Prostate gland (tissue), 2 donors: Measurements from ENCODE around the gene ROR1. TPM values are rescaled to one million over a fixed set of nuclear protein-coding genes. Genes with fewer than 3 reads are reported as not detected.

ENCODE experiments used
- DNase-seq: peaks from one replicate; pipeline ENCODE4 v3.0.0-alpha.2; 2019; ENCODE audit warnings: low spot score
- H3K27ac ChIP-seq, 2 donors: fragments of 200-600 bp; sonication (generic); 2 replicates each; pipeline ENCODE4 v1.5.1; 2017 to 2019
- H3K27me3 ChIP-seq: fragments of 200-600 bp; sonication (generic); replicated peaks from 2 replicates; pipeline ENCODE4 v1.5.1; 2019; ENCODE audit not compliant: insufficient read depth
- H3K36me3 ChIP-seq, 2 donors: fragments of 200-600 bp; sonication (generic); 1 replicate in 1 of 2; 2 replicates in 1 of 2; pipeline versions ENCODE4 v1.5.1 to v1.8.1; 2017 to 2019
- H3K4me1 ChIP-seq: fragments of 200-600 bp; sonication (generic); replicated peaks from 2 replicates; pipeline ENCODE4 v1.5.1; 2019
- H3K4me3 ChIP-seq, 2 donors: fragments of 200-600 bp; sonication (generic); 2 replicates each; pipeline ENCODE4 v1.5.1; 2017 to 2019
- H3K9me3 ChIP-seq: fragments of 200-600 bp; sonication (generic); 2 replicates; pipeline ENCODE4 v1.5.1; 2017
- CTCF ChIP-seq, 4 experiments: fragments of 200-600 bp in 2 of 4; fragments of 450-650 bp in 2 of 4; sonication (generic) in 2 of 4; IDR thresholded peaks; 1 replicate in 3 of 4; 2 replicates in 1 of 4; pipeline ENCODE4 v1.5.1; 2016 to 2019; ENCODE audit warnings: antibody characterized with exemption in 4 of 4, mild to moderate bottlenecking in 2 of 4, moderate library complexity in 2 of 4
- POLR2A ChIP-seq: fragments of 450-650 bp; IDR thresholded peaks from one replicate; pipeline ENCODE4 v1.6.1; 2016; ENCODE audit warnings: antibody characterized with exemption, mild to moderate bottlenecking
- POLR2AphosphoS5 ChIP-seq: sonication (generic); formaldehyde crosslinking; IDR thresholded peaks from one replicate; pipeline ENCODE4 v1.6.1; 2017; ENCODE audit warnings: antibody characterized with exemption
- WGBS: methylation state at CpG from one replicate; pipeline ENCODE4 v1.1.5; 2018; 5-methylcytosine and 5-hydroxymethylcytosine counted together
- intact Hi-C: fragments of 100-400 bp; cut with DNase I; formaldehyde crosslinking; loops from one replicate; pipeline ENCODE4 v1.14.2; 2022
- total RNA-seq, 2 donors: library from RNA; depleted of rRNA; stranded (reverse); fragments of >200 nt; gene quantifications; one replicate each; pipeline ENCODE4 v1.1.0, GENCODE V29; 2016

The ROR1 gene
- total RNA-seq, 2 donors from 2014 or later = 7.3 to 11.1 TPM

DNA sequence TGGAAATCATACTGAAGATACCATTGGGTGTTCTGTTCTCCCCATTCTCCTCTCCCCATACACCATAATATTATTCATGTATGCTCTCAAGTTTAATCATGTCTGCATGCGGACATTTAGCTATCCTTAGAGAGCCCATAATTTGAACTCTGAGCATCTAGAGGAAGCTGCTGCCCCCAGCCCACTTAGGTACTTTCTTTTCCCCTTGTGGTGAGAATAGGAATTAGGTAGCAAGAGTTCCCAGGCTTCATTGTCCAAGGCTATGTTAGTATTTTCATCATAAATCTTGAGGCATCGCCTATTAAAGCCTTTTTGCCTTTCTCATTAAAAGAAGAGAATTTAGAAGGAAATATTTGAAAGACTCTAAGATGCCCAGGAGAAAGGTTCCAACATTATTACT lies 96.3 kb downstream of the ROR1 start:
- Histone ChIP-seq H3K27me3 (no peaks in the 10 kb centered on the region), H3K4me1 (no peaks in the 10 kb centered on the region), H3K27ac (no peak overlapping the region), H3K9me3 (no peaks in the 10 kb centered on the region), H3K4me3 (no peak overlapping the region), H3K36me3 (no peaks in the 10 kb centered on the region)
- WGBS = 95% methylated on average over 2 of the region's 2 CpGs
- no peak for DNase-seq
- intact Hi-C loops = no loop called here
- TF ChIP-seq POLR2A (no peak), CTCF (IDR thresholded peaks at IDR 0.05) (no peak), POLR2AphosphoS5 (no peak)

- DNase-seq = no peak
- no peaks in the 10 kb centered on the region for H3K4me1 ChIP-seq
- no peak for TF ChIP-seq POLR2AphosphoS5
- TF ChIP-seq CTCF (IDR thresholded peaks at IDR 0.05) = no peak
- TF ChIP-seq POLR2A = no peak
- H3K4me3 ChIP-seq = no peak overlapping the region
- no peaks in the 10 kb centered on the region for H3K27me3 ChIP-seq
- no peaks in the 10 kb centered on the region for H3K9me3 ChIP-seq
- no peak overlapping the region for H3K27ac ChIP-seq
- WGBS = 42% methylated on average over 1 of the region's 1 CpG
- no peaks in the 10 kb centered on the region for H3K36me3 ChIP-seq
- intact Hi-C loops = no loop called here
These were observed 97.6 kb downstream of the ROR1 start for GRCh38 chr1:63871463-63871862.

GRCh38 chr1:63873751-63874150 lies 99.9 kb downstream of the ROR1 start:
- TF ChIP-seq POLR2A (no peak), CTCF (IDR thresholded peaks at IDR 0.05) (no peak), POLR2AphosphoS5 (no peak)
- Histone ChIP-seq H3K27ac (no peak overlapping the region), H3K4me1 (no peaks in the 10 kb centered on the region), H3K4me3 (no peak overlapping the region), H3K36me3 (no peaks in the 10 kb centered on the region), H3K27me3 (no peaks in the 10 kb centered on the region), H3K9me3 (no peaks in the 10 kb centered on the region)
- 56% methylated on average over 3 of the region's 3 CpGs for WGBS
- intact Hi-C loops = no loop called here
- DNase-seq = no peak

DNA sequence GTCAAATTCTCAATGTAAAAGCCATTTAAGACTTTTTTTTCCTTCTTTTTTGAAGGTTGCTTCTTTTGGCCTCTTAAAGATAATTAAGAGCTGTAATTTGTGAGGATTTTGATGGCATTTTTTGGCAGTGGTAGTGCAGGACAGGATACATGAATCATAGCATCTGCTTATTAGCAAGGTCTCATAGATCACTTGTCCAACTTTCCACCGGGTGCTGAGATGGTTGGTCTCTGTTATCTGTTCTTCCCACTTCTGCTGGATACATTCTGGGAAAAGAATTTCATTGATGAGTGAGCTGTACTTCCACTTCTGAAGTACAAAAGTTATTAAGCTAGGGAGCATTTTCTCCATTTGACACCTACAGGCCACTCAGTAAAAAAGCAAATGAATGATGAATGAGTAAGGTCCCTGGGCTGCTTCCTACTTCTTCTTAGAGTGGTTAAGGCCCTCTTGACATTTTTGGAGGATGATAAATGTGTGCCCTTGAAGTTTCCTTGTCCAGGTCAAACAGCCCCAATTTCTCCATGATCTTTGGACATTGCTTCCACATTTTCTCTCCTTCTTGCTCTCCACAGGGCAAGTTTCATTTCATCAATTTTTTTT lies 100.6 kb downstream of the ROR1 start:
- no peak for DNase-seq
- 27% methylated on average over 1 of the region's 1 CpG for WGBS
- Histone ChIP-seq H3K27ac (no peak overlapping the region), H3K36me3 (no peaks in the 10 kb centered on the region), H3K4me1 (no peaks in the 10 kb centered on the region), H3K9me3 (no peaks in the 10 kb centered on the region), H3K4me3 (no peak overlapping the region), H3K27me3 (no peaks in the 10 kb centered on the region)
- TF ChIP-seq POLR2AphosphoS5 (no peak), CTCF (IDR thresholded peaks at IDR 0.05) (no peak), POLR2A (no peak)
- intact Hi-C loops = no loop called here

- Histone ChIP-seq H3K4me1 (no peaks in the 10 kb centered on the region), H3K36me3 (no peaks in the 10 kb centered on the region), H3K9me3 (no peaks in the 10 kb centered on the region), H3K4me3 (no peak overlapping the region), H3K27ac (no peak overlapping the region), H3K27me3 (no peaks in the 10 kb centered on the region)
- no peak for DNase-seq
- intact Hi-C loops = no loop called here
- TF ChIP-seq POLR2AphosphoS5 = no peak
- no peak for TF ChIP-seq POLR2A
- no peak for TF ChIP-seq CTCF (IDR thresholded peaks at IDR 0.05)
These were observed 101.8 kb downstream of the ROR1 start for GRCh38 chr1:63875636-63876035.
